ENCODE results near the gene PTPRS.

- TF ChIP-seq SIN3A (IDR thresholded peaks at IDR 0.05; ENCODE audit: borderline replicate concordance, insufficient read depth, low read length) (no peak), POLR2AphosphoS5 (IDR thresholded peaks at IDR 0.05; ENCODE audit: low read depth, low read length) (no peak), REST (IDR thresholded peaks at IDR 0.05; ENCODE audit: insufficient read depth in 1 of 2, low read depth in 2 of 2, low read length in 2 of 2) (no peak), TAF1 (IDR thresholded peaks at IDR 0.05; ENCODE audit: borderline replicate concordance, insufficient read depth, low read length) (no peak), FOXP2 (optimal IDR thresholded peaks at IDR 0.05; ENCODE audit: borderline replicate concordance, extremely low read depth, extremely low read length, insufficient read depth) (no peak)
Observed at GRCh38 chr19:5332501-5332900, 8.1 kb downstream of the PTPRS start.

All from PFSK-1 (cell line).